ENCODE data around the gene MYMX.

Gene MYMX

DNA sequence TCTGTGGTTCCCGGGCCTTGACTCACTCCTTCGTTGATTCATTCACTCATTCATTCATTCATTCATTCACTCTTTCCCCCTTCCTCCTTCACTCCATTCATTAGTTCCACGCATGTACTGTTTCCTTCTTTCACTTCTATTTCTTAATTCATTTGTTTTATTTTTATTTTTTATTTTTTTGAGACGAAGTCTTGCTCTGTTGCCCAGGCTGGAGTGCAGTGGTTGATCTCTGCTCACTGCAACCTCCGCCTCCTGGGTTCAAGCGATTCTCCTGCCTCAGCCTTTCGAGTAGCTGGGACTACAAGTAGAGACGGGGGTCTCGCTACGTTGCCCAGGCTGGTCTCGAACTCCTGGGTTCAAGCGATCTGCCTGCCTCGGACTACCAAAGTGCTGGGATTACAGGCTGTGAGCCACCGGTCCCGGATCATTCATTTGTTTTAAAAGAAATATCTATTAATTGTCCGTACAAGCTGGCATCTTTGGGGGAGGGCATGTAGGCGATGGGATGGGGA lies 49.1 kb downstream of the MYMX start:
- DNase-seq = no peak

DNA sequence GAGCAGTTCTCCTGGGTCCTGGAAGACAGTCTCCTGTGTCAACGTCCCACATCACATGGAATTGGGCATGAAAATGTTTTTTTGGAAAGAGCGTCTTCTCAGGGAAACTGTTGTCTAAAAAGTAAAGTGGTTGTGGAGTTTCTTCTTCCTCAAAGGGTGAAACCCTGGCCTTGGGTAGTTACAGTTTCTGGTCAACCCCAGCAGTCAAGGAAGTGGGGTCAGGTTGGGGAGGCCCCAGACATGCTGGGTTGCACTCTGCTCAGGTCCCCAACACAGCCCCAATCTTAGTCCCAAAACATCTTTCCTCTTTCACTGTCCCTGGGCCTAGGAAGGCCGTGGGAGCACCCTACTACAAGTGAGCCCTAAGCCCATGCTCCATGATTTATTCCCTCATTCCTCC lies 49.6 kb downstream of the MYMX start:
- no peak for DNase-seq

DNA sequence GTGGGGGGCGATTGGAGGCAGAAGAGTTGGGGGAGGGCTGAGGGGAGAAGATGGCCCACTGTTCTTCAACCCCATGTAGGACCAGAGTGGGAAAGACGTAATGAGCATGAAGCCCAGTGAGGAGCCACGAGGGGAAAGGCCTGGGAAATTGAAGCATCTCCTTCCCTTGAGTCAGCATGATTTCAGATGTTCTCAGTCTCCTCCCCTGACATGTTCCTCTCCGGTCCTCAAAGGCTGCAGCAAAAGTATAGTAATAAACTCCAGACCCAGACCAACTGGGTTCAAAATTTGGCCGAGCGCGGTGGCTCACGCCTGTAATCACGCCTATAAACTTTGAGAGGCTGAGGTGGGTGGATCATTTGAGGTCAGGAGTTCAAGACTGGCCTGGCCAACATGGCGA lies 50.5 kb downstream of the MYMX start:
- no peak for DNase-seq
